IPS-18a (cell line): ENCODE measurements around the gene PMIS2.

Source experiments
- H3K27ac ChIP-seq: one replicate; pipeline ENCODE4 v1.5.1; 2013; ENCODE audit warnings: low read length
- H3K27me3 ChIP-seq: one replicate; pipeline ENCODE4 v1.6.1; 2013; ENCODE audit warnings: mild to moderate bottlenecking, low read length; ENCODE audit not compliant: control insufficient read depth, insufficient read depth
- H3K36me3 ChIP-seq: one replicate; pipeline ENCODE4 v1.6.1; 2013; ENCODE audit warnings: low read depth, low read length; ENCODE audit not compliant: control insufficient read depth
- H3K4me1 ChIP-seq: one replicate; pipeline ENCODE4 v1.6.1; 2013; ENCODE audit warnings: low read depth, low read length; ENCODE audit not compliant: control insufficient read depth
- H3K4me3 ChIP-seq: one replicate; pipeline ENCODE4 v1.5.1; 2013; ENCODE audit warnings: low read length
- H3K9ac ChIP-seq: one replicate; pipeline ENCODE4 v1.6.1; 2013; ENCODE audit warnings: mild to moderate bottlenecking, low read length, moderate library complexity
- H3K9me3 ChIP-seq: one replicate; pipeline ENCODE4 v1.6.1; 2013; ENCODE audit warnings: low read depth, low read length; ENCODE audit not compliant: control insufficient read depth

Gene PMIS2

GRCh38 chr19:35557539-35558399 is 28.2 kb upstream of the PMIS2 start:
- H3K4me1 ChIP-seq: peaks cover 3% of the 10 kb centered on the region
- H3K27ac ChIP-seq: no peak overlapping the region
- H3K36me3 ChIP-seq: no peaks in the 10 kb centered on the region
- no peaks in the 10 kb centered on the region for H3K9me3 ChIP-seq
- peak overlapping the region; percentile 73 for H3K4me3 ChIP-seq
- H3K9ac ChIP-seq: peak overlapping the region; percentile 22
- H3K27me3 ChIP-seq: peaks cover 16% of the 10 kb centered on the region

GRCh38 chr19:35558400-35559280 is 27.3 kb upstream of the PMIS2 start:
- Histone ChIP-seq H3K36me3 (no peaks in the 10 kb centered on the region), H3K9me3 (no peaks in the 10 kb centered on the region), H3K27me3 (peaks cover 16% of the 10 kb centered on the region), H3K9ac (no peak overlapping the region), H3K4me1 (peaks cover 3% of the 10 kb centered on the region), H3K4me3 (peak overlapping the region; percentile 73), H3K27ac (no peak overlapping the region)

DNA sequence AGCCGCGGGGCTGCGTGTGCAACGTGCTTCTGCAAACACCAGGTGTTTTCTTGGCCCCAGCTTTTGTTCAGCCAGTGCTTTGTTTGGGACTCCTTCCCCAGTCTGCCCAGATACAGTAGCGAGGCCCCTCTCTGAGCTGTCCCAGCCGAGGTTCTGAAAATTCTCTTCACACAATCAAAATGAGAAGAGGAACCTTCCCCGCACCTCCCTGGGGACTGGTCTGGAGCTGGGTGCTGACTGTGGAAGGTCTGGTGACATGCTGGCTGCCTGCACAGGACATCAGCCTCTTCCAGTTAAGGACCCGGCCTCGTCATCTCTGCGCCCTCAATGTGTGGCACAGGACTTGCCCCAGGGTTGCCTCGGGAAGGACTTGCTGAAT is 26.7 kb upstream of the PMIS2 start:
- H3K27me3 ChIP-seq: peaks cover 16% of the 10 kb centered on the region
- H3K36me3 ChIP-seq: no peaks in the 10 kb centered on the region
- H3K4me3 ChIP-seq: no peak overlapping the region
- H3K9ac ChIP-seq: no peak overlapping the region
- H3K27ac ChIP-seq: no peak overlapping the region
- peaks cover 3% of the 10 kb centered on the region for H3K4me1 ChIP-seq
- H3K9me3 ChIP-seq: no peaks in the 10 kb centered on the region

GRCh38 chr19:35559781-35560180 is 26.2 kb upstream of the PMIS2 start:
- Histone ChIP-seq H3K27ac (no peak overlapping the region), H3K9me3 (no peaks in the 10 kb centered on the region), H3K27me3 (peaks cover 16% of the 10 kb centered on the region), H3K9ac (no peak overlapping the region), H3K4me3 (no peak overlapping the region), H3K4me1 (peaks cover 3% of the 10 kb centered on the region), H3K36me3 (no peaks in the 10 kb centered on the region)

DNA sequence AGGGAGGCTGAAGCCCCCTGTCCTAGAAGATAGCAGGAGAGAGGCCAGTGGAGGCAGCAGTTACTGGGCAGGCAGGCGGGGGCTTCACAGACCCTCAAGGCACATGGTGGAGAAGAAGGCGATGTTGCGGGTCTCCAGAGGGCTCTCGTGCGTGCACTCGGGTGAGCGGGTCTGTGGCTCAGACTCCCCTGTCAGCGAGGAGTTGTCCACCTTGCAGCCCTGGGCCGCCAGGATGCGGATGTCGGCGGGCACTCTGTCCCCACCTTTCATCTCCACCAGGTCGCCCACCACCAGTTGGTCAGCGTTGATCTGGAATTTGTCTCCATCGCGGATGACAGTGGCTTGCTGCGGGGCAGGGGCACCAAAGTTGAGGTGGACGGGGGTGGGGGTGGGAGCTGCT is 25.7 kb upstream of the PMIS2 start:
- Histone ChIP-seq H3K4me1 (peaks cover 3% of the 10 kb centered on the region), H3K36me3 (no peaks in the 10 kb centered on the region), H3K27me3 (peaks cover 16% of the 10 kb centered on the region), H3K9ac (no peak overlapping the region), H3K9me3 (no peaks in the 10 kb centered on the region), H3K27ac (no peak overlapping the region), H3K4me3 (no peak overlapping the region)

- no peak overlapping the region for H3K27ac ChIP-seq
- peaks cover 3% of the 10 kb centered on the region for H3K4me1 ChIP-seq
These were observed 25.3 kb upstream of the PMIS2 start for GRCh38 chr19:35560677-35561076.

GRCh38 chr19:35561436-35561835 is 24.5 kb upstream of the PMIS2 start:
- H3K4me1 ChIP-seq: peaks cover 3% of the 10 kb centered on the region
- no peak overlapping the region for H3K9ac ChIP-seq
- no peak overlapping the region for H3K27ac ChIP-seq
- no peak overlapping the region for H3K4me3 ChIP-seq
- H3K36me3 ChIP-seq: no peaks in the 10 kb centered on the region
- peaks cover 16% of the 10 kb centered on the region for H3K27me3 ChIP-seq
- H3K9me3 ChIP-seq: no peaks in the 10 kb centered on the region

More at GRCh38 chr19:35560677-35561076, 25.3 kb upstream of the PMIS2 start:
- Histone ChIP-seq H3K9me3 (no peaks in the 10 kb centered on the region), H3K9ac (no peak overlapping the region), H3K4me3 (no peak overlapping the region), H3K36me3 (no peaks in the 10 kb centered on the region), H3K27me3 (peaks cover 16% of the 10 kb centered on the region)

DNA sequence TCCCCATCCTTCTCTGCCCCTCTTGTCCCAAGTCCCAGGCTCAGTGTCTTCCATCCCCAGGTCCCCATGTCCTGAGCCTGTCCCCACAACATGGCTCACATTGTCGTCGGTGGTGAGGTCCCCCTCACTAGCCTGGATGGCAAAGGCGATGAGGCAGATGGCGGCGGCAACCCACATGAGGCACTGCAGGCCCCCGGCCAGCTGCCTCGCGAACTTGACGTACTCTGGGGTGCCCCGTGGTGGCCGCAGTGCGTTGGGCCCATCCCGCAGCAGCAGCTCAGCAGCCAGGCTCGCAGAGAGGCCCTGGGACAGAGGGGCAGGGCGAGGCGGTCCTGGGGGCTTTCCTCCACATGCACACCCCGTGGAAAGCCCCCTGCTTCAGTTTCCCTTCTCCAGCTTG is 23.6 kb upstream of the PMIS2 start:
- H3K9ac ChIP-seq: no peak overlapping the region
- no peaks in the 10 kb centered on the region for H3K9me3 ChIP-seq
- H3K4me3 ChIP-seq: no peak overlapping the region
- H3K27ac ChIP-seq: no peak overlapping the region
- H3K4me1 ChIP-seq: peaks cover under 1% of the 10 kb centered on the region
- H3K27me3 ChIP-seq: peaks cover 16% of the 10 kb centered on the region
- H3K36me3 ChIP-seq: no peaks in the 10 kb centered on the region

DNA sequence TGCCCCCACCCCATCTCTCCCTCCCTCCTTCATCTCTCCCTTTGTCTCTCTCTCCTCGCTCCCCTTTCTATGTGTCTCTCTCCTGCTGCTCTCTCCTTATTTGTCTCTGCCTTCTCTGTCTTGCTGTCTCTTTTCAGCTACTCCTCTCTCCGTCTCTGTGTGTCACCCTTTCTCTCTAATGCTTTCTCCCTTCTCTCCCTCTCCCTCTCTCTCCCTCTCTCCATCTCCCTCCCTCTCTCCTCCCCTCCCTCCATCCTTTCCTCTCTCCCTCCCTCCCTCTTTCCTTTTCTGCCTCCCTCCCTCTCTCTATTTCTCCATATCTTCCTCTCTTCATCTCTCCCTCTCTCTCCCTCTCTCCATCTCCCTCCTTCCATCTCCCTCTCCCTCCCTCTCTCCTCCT is 23.2 kb upstream of the PMIS2 start:
- Histone ChIP-seq H3K27ac (no peak overlapping the region), H3K4me3 (no peak overlapping the region), H3K36me3 (no peaks in the 10 kb centered on the region), H3K27me3 (peaks cover 16% of the 10 kb centered on the region), H3K9ac (no peak overlapping the region), H3K4me1 (no peaks in the 10 kb centered on the region), H3K9me3 (no peaks in the 10 kb centered on the region)

DNA sequence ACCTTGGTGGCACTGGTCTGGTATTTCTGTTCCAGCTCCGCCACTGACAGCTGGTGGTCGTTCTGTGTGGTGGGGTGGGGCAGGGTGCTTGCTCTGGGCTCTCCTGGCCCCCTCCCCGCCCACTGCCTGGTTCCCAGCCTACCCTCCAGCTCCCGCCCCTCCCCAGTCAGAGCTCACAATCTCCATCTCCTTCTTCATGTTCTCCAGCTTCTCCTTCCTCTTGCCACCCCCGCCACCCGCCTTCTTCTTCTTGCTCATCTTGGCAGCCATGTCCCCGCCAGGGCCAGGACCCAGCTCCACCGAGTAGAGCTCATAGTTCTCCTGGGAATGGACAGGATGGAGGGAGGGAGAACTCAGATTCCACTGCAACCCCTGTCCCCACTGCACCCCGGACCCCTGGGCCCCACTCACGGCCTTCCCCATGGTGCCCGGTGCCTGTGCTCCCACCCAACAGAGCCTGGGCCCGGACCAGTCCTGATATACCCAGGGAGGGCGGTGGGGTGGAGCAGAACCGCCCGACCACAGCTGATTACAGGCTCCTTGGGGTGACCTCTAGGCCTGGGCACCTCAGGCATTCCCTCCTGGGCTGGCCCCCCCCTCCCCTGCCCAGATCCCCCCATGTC is 22.7 kb upstream of the PMIS2 start, which contains the start of gene ATP4A:
TSS of gene ATP4A (minus strand) at position 452 of the 623 bp plus-strand sequence. CDS start at position 423, 29 bp downstream.
- no peaks in the 10 kb centered on the region for H3K36me3 ChIP-seq
- H3K4me1 ChIP-seq: no peaks in the 10 kb centered on the region
- peaks cover 14% of the 10 kb centered on the region for H3K27me3 ChIP-seq
- no peak within 1 kb of the TSS for H3K27ac ChIP-seq
- no peak within 1 kb of the TSS for H3K9ac ChIP-seq
- H3K9me3 ChIP-seq: no peaks in the 10 kb centered on the region
- no peak within 1 kb of the TSS for H3K4me3 ChIP-seq
